ENCODE measurements around the gene PRKACB.

- TF ChIP-seq CTCF (IDR thresholded peaks at IDR 0.05; ENCODE audit: low read depth, low read length, missing input control): no peak
- TF ChIP-seq RXRA (IDR thresholded peaks at IDR 0.05): no peak
- TF ChIP-seq, protein P1, sequence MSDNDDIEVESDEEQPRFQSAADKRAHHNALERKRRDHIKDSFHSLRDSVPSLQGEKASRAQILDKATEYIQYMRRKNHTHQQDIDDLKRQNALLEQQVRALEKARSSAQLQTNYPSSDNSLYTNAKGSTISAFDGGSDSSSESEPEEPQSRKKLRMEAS (IDR thresholded peaks at IDR 0.05): no peak
- no peak for TF ChIP-seq TAF1 (conservative IDR thresholded peaks at IDR 0.05)
- TF ChIP-seq GABPA (IDR thresholded peaks at IDR 0.05 in 1 of 2, conservative IDR thresholded peaks at IDR 0.05 in 1 of 2): no peak
- no peak for TF ChIP-seq SP1 (IDR thresholded peaks at IDR 0.05)
- TF ChIP-seq, protein P2, sequence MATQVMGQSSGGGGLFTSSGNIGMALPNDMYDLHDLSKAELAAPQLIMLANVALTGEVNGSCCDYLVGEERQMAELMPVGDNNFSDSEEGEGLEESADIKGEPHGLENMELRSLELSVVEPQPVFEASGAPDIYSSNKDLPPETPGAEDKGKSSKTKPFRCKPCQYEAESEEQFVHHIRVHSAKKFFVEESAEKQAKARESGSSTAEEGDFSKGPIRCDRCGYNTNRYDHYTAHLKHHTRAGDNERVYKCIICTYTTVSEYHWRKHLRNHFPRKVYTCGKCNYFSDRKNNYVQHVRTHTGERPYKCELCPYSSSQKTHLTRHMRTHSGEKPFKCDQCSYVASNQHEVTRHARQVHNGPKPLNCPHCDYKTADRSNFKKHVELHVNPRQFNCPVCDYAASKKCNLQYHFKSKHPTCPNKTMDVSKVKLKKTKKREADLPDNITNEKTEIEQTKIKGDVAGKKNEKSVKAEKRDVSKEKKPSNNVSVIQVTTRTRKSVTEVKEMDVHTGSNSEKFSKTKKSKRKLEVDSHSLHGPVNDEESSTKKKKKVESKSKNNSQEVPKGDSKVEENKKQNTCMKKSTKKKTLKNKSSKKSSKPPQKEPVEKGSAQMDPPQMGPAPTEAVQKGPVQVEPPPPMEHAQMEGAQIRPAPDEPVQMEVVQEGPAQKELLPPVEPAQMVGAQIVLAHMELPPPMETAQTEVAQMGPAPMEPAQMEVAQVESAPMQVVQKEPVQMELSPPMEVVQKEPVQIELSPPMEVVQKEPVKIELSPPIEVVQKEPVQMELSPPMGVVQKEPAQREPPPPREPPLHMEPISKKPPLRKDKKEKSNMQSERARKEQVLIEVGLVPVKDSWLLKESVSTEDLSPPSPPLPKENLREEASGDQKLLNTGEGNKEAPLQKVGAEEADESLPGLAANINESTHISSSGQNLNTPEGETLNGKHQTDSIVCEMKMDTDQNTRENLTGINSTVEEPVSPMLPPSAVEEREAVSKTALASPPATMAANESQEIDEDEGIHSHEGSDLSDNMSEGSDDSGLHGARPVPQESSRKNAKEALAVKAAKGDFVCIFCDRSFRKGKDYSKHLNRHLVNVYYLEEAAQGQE (IDR thresholded peaks at IDR 0.05): no peak
- no peak for TF ChIP-seq ATF3 (IDR thresholded peaks at IDR 0.05)
Measured at GRCh38 chr1:84268346-84268745, 124.3 kb downstream of the PRKACB start.
